ENCODE data around the gene APLF. TPM values are rescaled to one million over a fixed set of nuclear protein-coding genes. Genes with fewer than 3 reads are reported as not detected.

APLF gene
- polyA plus RNA-seq, 1 of the 3 experiments (the other 2 are of a cell fraction), result 1.1 TPM

DNA sequence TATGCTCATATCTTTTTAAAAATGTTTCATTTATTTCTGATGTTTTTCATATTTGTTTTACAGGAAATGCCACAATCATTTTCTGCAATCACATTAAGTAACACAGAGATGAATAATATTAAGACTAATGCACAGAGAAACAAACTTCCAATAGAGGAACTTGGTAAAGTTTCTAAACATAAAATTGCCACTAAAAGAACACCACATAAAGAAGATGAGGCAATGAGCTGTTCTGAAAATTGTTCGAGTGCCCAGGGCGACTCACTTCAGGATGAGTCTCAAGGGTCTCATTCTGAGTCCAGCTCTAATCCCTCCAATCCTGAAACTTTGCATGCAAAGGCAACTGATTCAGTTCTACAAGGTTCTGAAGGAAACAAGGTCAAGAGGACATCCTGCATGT is 70.4 kb downstream of the APLF start:
- DNase-seq, result no peak
- H3F3A ChIP-seq (replicated peaks; ENCODE audit: insufficient read depth), result no peaks in the 10 kb centered on the region
- TF ChIP-seq, protein P1, sequence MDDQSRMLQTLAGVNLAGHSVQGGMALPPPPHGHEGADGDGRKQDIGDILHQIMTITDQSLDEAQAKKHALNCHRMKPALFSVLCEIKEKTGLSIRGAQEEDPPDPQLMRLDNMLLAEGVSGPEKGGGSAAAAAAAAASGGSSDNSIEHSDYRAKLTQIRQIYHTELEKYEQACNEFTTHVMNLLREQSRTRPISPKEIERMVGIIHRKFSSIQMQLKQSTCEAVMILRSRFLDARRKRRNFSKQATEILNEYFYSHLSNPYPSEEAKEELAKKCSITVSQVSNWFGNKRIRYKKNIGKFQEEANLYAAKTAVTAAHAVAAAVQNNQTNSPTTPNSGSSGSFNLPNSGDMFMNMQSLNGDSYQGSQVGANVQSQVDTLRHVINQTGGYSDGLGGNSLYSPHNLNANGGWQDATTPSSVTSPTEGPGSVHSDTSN (IDR thresholded peaks at IDR 0.05), result no peak
- TF ChIP-seq MXI1 (IDR thresholded peaks at IDR 0.05; ENCODE audit: low read depth, low read length) (no peak), YY1 (IDR thresholded peaks at IDR 0.05; ENCODE audit: low read depth) (no peak), JUND (IDR thresholded peaks at IDR 0.05) (no peak), RFX5 (IDR thresholded peaks at IDR 0.05; ENCODE audit: low read length) (no peak), FOXJ3 (CRISPR knock-in tag; IDR thresholded peaks at IDR 0.05) (no peak), RXRA (IDR thresholded peaks at IDR 0.05; ENCODE audit: borderline replicate concordance, low read depth) (no peak), ELF1 (IDR thresholded peaks at IDR 0.05) (no peak), CHD2 (IDR thresholded peaks at IDR 0.05; ENCODE audit: low read length, partially characterized antibody) (no peak), FOXM1 (IDR thresholded peaks at IDR 0.05; ENCODE audit: low read depth) (no peak), EZH2phosphoT487 (IDR thresholded peaks at IDR 0.05; ENCODE audit: borderline replicate concordance, low read depth) (no peak), EP300 (IDR thresholded peaks at IDR 0.05; ENCODE audit: borderline replicate concordance in 1 of 2, low read depth in 1 of 2, low read length in 1 of 2) (no peak)
- TF ChIP-seq, protein P2, sequence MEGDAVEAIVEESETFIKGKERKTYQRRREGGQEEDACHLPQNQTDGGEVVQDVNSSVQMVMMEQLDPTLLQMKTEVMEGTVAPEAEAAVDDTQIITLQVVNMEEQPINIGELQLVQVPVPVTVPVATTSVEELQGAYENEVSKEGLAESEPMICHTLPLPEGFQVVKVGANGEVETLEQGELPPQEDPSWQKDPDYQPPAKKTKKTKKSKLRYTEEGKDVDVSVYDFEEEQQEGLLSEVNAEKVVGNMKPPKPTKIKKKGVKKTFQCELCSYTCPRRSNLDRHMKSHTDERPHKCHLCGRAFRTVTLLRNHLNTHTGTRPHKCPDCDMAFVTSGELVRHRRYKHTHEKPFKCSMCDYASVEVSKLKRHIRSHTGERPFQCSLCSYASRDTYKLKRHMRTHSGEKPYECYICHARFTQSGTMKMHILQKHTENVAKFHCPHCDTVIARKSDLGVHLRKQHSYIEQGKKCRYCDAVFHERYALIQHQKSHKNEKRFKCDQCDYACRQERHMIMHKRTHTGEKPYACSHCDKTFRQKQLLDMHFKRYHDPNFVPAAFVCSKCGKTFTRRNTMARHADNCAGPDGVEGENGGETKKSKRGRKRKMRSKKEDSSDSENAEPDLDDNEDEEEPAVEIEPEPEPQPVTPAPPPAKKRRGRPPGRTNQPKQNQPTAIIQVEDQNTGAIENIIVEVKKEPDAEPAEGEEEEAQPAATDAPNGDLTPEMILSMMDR (IDR thresholded peaks at IDR 0.05), result no peak
- TF ChIP-seq, protein P3, sequence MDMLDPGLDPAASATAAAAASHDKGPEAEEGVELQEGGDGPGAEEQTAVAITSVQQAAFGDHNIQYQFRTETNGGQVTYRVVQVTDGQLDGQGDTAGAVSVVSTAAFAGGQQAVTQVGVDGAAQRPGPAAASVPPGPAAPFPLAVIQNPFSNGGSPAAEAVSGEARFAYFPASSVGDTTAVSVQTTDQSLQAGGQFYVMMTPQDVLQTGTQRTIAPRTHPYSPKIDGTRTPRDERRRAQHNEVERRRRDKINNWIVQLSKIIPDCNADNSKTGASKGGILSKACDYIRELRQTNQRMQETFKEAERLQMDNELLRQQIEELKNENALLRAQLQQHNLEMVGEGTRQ (IDR thresholded peaks at IDR 0.05; ENCODE audit: borderline replicate concordance, low read depth, low read length), result no peak
- WGBS (ENCODE audit: low lambda C conversion rate), result 87% methylated on average over 2 of the region's 2 CpGs
- ChIA-PET POLR2A (interaction anchor here (0.7 kb wide), 1 partner anchor 60 kb away, joined by 4 read pairs; no protein-coding TSS in a partner anchor), CTCF (interaction anchor here (0.5 kb wide), 1 partner anchor 424 kb away, joined by 4 read pairs; no protein-coding TSS in a partner anchor)
- H3K27ac ChIP-seq (ENCODE audit: low read depth in 2 of 2, low read length in 1 of 2), result no peak overlapping the region
- no peak overlapping the region for H3K4me3 ChIP-seq (ENCODE audit: low read depth in 2 of 2, low read length in 1 of 2)
- no peaks in the 10 kb centered on the region for H3K36me3 ChIP-seq (replicated peaks in 1 of 2; ENCODE audit: control insufficient read depth in 1 of 2, insufficient read depth in 2 of 2, low read length in 1 of 2)
- no peaks in the 10 kb centered on the region for H4K20me1 ChIP-seq (ENCODE audit: insufficient read depth)
- no peaks in the 10 kb centered on the region for H3K79me2 ChIP-seq (ENCODE audit: insufficient read depth)
- no peak overlapping the region for H3K9ac ChIP-seq
- no peak overlapping the region for H3K4me2 ChIP-seq
- no peaks in the 10 kb centered on the region for H3K9me2 ChIP-seq
- H3K9me3 ChIP-seq, result no peaks in the 10 kb centered on the region
- no peaks in the 10 kb centered on the region; a peak in 1 of 4 replicates for H3K4me1 ChIP-seq (ENCODE audit: control insufficient read depth in 1 of 2, insufficient read depth in 2 of 2, low read depth in 1 of 2, low read length in 1 of 2)
- H2AFZ ChIP-seq (ENCODE audit: low read depth), result no peak overlapping the region
- no peaks in the 10 kb centered on the region for H3K27me3 ChIP-seq (ENCODE audit: insufficient read depth)

DNA sequence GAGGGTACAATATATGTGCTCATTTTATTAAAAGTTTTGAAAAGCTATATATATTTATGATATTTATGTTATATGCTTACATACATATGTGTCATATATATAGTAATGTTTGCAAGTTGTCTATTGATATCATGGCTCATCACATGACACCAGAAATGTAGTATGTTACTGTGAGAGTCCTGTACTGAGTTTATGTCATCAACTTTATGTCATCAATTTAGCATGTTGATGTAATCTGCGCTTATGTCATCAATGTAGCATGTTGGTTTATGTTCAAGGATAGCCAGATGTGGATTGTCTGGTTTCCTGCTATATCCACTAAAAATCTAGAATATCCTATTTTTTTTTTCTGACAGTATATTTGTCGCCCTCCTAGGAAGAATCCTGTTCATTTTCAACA is 77.4 kb downstream of the APLF start:
- CTCF ChIA-PET, result interaction anchor here (1.0 to 1.9 kb wide), 2 partner anchors 16 to 82 kb away, joined by 3 to 6 read pairs; no protein-coding TSS in a partner anchor
- H3K36me3 ChIP-seq (replicated peaks in 1 of 2; ENCODE audit: control insufficient read depth in 1 of 2, insufficient read depth in 2 of 2, low read length in 1 of 2), result peaks cover 0 to 5% of the 10 kb centered on the region in 2 experiments
- TF ChIP-seq, protein P4, sequence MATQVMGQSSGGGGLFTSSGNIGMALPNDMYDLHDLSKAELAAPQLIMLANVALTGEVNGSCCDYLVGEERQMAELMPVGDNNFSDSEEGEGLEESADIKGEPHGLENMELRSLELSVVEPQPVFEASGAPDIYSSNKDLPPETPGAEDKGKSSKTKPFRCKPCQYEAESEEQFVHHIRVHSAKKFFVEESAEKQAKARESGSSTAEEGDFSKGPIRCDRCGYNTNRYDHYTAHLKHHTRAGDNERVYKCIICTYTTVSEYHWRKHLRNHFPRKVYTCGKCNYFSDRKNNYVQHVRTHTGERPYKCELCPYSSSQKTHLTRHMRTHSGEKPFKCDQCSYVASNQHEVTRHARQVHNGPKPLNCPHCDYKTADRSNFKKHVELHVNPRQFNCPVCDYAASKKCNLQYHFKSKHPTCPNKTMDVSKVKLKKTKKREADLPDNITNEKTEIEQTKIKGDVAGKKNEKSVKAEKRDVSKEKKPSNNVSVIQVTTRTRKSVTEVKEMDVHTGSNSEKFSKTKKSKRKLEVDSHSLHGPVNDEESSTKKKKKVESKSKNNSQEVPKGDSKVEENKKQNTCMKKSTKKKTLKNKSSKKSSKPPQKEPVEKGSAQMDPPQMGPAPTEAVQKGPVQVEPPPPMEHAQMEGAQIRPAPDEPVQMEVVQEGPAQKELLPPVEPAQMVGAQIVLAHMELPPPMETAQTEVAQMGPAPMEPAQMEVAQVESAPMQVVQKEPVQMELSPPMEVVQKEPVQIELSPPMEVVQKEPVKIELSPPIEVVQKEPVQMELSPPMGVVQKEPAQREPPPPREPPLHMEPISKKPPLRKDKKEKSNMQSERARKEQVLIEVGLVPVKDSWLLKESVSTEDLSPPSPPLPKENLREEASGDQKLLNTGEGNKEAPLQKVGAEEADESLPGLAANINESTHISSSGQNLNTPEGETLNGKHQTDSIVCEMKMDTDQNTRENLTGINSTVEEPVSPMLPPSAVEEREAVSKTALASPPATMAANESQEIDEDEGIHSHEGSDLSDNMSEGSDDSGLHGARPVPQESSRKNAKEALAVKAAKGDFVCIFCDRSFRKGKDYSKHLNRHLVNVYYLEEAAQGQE (IDR thresholded peaks at IDR 0.05; ENCODE audit: low read depth, low read length), result no peak
- TF ChIP-seq NFIC (IDR thresholded peaks at IDR 0.05; ENCODE audit: borderline replicate concordance) (no peak), TAF1 (IDR thresholded peaks at IDR 0.05; ENCODE audit: borderline replicate concordance, low read depth, low read length) (no peak), FOSL2 (IDR thresholded peaks at IDR 0.05; ENCODE audit: borderline replicate concordance, low read depth) (no peak), IRF3 (IDR thresholded peaks at IDR 0.05; ENCODE audit: low read depth, low read length) (no peak), SIN3A (IDR thresholded peaks at IDR 0.05; ENCODE audit: borderline replicate concordance, low read depth, low read length) (no peak), TCF12 (IDR thresholded peaks at IDR 0.05) (no peak)

More for the DNA sequence above, 77.4 kb downstream of the APLF start:
- WGBS (ENCODE audit: low lambda C conversion rate), result 87% methylated on average over 2 of the region's 2 CpGs
- Histone ChIP-seq H3K79me2 (ENCODE audit: insufficient read depth) (no peaks in the 10 kb centered on the region), H2AFZ (ENCODE audit: low read depth) (no peak overlapping the region), H3K9ac (no peak overlapping the region), H3K9me2 (no peaks in the 10 kb centered on the region), H3K27ac (ENCODE audit: low read depth in 2 of 2, low read length in 1 of 2) (no peak overlapping the region), H3K4me1 (ENCODE audit: control insufficient read depth in 1 of 2, insufficient read depth in 2 of 2, low read depth in 1 of 2, low read length in 1 of 2) (no peaks in the 10 kb centered on the region), H3F3A (replicated peaks; ENCODE audit: insufficient read depth) (peaks cover 4% of the 10 kb centered on the region), H3K4me2 (no peak overlapping the region), H4K20me1 (ENCODE audit: insufficient read depth) (no peaks in the 10 kb centered on the region), H3K4me3 (ENCODE audit: low read depth in 2 of 2, low read length in 1 of 2) (no peak overlapping the region), H3K27me3 (ENCODE audit: insufficient read depth) (no peaks in the 10 kb centered on the region), H3K9me3 (no peaks in the 10 kb centered on the region)
- POLR2A ChIA-PET, result no interaction called here
- DNase-seq, result no peak

Data from SK-N-SH (cell line).